Activated naive CD8-positive, alpha-beta T cell treated with anti-CD3 and anti-CD28 coated beads, Interleukin-2, amount 50 U/mL, for 16 hours (primary cell): ENCODE data around the gene PCYT1A.

Source experiments
- DNase-seq: peaks from one replicate; pipeline ENCODE4 v3.0.0-alpha.2; 2020; ENCODE audit warnings: low read depth, low spot score

PCYT1A gene

GRCh38 chr3:196237203-196237602 lies 50.3 kb downstream of the PCYT1A start:
- DNase-seq, result no peak

DNA sequence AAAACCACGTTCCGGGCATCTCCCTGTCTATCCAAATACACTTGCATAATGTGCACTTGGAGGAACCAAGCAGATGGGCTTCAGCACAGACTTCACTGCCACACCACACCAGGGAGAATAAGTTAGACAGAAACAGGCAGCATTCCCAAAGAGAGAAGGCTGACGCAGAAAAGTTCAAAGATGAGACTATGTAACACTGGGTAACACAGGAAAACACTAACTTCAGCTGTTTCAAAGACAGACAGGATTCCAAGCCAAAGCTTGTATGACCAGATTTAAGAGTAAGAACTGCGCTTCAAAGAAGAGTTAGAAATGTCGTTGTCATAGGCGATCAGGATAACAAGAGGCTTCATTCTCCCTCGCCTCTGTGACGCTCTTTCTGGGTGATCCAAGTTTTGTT lies 51.3 kb downstream of the PCYT1A start:
- DNase-seq, result no peak

DNA sequence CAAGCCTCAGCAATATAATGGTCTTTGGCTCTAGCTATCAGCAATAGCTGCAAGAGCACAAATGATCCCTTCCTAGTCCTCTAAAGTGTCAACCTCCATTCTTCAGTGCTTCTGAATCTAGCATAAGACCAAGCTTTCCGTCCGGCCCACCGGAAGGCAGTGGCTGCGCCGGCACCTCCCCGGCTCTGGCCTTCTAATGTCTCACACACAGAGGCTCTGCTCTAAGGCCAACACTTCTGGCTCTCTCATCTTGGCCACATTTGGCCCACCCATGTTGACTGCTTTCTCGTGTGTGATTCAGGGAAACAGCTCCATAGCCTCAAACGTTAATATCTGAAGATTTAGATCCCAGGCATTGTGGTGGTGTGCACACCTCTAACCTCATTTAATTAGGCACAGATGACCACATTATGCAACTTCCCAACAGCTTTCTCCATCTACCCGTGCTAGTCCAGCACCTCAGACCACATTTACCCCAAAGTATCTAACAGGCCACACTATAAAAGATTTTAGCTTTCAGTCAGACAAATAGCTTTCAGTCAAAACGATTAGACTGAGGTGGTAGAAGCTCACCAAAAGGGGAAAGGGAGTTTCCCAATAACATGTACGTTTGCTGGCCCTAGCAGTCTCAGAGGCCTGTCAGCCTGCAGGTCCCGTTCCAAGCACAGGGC lies 51.9 kb downstream of the PCYT1A start:
- DNase-seq, result no peak

- DNase-seq, result no peak
Observed at GRCh38 chr3:196232882-196233251, 54.7 kb downstream of the PCYT1A start.

DNA sequence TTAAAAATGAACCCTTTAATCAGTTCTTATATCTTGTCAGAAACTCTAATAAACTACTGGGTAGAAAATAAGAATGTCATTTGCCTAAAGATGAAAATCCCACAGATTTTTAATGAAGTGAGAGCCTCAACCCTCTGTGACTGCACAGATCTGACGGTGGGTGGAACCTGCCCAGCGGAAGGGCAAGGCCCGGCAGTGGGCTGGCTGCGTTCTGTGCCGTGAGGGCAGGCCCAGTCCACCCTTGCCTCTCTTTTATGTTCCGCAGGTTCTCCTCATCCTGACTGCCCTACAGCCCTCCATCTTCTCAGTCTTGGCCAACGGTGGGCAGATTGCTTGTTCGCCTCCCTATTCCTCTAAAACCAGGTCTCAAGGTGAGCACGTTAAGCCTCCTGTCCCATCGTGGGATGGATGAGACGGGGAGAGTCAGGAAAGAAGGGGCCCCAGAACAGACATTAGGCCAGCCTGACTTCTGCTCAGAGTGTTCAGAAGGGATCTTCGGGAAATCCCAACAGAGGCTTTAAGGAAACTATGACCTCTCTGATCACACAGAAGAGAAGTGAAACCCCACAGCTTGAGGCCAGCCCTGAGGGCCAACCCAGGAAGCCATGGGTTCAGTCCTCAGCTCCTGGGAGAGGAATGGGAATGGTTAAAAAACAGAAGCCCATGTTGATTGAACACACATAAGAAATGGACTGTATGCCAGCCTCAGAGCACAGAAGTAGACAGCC lies 55.2 kb downstream of the PCYT1A start:
- DNase-seq, result no peak

- DNase-seq, result no peak
Observed at GRCh38 chr3:196227629-196228493, 59.7 kb downstream of the PCYT1A start.

DNA sequence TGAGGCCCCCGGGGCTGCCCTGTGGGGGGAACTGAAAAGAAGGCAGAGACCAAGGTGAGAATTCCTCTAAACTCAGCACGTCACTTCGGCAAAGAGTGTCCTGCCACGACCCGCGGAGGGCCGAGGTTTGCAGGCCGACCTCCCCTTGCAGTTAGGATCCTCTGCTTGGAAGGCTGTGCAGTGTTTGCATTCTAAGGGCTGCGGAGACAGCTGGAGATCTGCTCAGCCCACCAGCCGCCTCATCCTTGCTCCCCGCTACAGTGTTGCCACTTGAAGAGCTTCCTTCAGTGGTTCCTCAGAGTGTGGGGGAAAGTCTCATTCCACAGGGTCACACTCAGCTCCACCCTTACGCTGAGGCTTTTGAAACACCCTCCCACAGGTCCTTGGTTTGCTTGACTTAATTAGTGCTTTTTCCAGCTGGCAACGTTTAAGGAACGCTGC lies 60.4 kb downstream of the PCYT1A start:
- no peak for DNase-seq

GRCh38 chr3:196225763-196226364 lies 61.7 kb downstream of the PCYT1A start:
- DNase-seq, result no peak

GRCh38 chr3:196225086-196225485 lies 62.4 kb downstream of the PCYT1A start:
- no peak for DNase-seq

DNA sequence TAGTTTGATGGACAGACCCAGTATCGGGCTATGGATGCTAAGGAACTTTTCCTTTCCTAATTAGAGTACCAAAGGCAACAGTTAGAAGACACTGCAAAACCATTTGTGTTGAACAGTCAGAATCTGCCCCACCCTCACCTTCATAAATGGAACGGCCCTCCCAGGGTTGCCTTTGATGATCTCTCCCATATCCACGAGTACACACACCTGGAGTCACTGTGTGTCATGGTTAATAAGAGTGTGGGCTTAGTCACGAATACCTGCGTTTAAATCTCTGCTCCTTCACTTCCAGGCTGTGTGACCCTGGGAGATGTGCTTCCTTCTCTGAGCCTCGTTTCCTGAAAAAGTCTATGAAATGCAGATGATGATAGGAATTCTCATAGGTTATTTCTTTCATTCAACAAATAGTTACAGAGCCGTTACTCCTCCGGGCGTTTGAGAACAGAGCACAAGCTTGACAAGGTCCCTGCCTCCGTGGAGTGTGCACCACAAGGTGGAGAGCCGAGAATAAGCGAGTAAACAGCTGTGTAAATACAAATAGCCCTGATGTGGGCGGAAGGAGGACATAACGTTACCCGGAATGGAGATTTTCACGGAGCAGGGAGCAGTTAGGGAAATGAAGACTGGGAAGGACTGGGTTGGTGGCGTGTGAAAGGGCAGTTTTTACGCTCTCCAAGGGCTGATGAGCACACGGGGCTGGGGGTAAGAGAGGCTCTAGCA lies 64.5 kb downstream of the PCYT1A start:
- no peak for DNase-seq

DNA sequence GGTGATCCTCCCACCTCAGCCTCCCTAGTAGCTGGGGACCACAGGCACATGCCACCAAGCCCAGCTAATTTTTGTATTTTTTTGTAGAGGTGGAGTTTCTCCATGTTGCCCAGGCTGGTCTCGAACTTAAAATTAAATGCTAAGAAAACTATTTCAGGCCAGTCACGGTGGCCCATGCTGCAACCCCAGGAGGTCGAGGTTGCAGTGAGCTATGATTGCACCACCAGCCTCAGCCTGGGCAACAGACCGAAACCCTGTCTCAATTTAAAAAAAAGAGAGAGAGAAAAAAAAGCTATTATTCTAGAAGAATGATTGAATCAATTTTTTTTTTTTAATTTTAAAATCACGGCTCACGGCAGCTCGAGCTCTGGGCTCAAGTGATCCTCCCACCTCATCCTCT lies 66.5 kb downstream of the PCYT1A start:
- DNase-seq, result no peak

GRCh38 chr3:196220587-196220986 lies 66.9 kb downstream of the PCYT1A start:
- DNase-seq, result no peak

DNA sequence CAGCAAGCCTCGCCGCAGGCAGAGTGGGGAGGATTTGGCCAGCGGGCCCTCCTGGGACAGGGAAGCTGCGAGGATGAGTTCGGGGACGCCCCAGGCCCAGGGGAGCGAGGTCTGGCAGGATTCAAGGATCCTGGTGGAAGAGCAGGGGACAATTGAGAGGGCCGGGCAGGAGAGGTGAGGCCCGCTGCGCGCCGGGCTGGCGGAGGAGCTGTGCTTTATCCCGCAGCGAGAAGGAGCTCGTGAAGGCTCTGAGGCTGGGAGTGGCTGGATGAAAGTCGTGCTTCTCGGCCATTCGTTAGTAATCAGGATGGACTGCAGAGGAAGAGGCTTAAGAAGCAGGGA lies 67.6 kb downstream of the PCYT1A start:
- DNase-seq, result no peak

DNA sequence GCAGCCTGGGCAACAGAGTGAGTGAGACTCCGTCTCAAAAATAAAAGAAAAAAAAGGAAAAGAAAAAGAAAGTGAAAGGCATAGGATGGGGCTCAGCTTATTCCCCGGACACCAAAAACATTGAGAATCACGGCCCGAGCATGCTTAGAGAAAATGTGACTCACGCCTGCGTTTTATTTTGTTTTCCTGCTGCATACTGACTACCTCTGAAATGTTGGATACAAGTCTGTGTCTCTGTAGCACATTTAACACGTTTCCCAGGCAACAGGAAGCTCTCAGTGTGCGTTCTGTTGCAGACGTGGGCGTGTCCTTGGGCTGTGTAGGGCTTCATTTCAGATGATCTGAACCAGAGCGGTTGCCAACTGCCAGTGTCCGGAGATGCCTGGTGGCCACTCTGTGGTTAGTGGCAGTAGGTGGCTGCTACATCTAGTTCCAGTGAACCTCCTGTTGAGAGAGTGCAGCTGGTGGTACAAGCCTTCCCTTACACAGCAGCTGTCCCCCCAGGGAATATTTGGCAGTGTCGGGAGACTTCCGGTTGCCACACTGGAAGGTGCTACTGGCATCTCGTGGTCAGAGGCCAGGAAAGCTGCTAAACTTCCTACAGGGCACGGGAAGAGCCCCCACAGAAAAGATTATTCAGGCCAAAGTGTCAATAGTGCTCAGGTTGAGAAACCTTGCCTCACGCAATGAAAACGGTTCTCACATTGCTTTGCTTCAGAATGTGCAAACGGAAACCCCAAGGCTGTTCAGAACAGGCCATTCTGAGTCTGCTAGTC lies 68.1 kb downstream of the PCYT1A start:
- DNase-seq, result peak; percentile 30

- no peak for DNase-seq
Observed at GRCh38 chr3:196218155-196218712, 69.3 kb downstream of the PCYT1A start.

- DNase-seq, result no peak
Observed at GRCh38 chr3:196217307-196218154, 70.0 kb downstream of the PCYT1A start.

DNA sequence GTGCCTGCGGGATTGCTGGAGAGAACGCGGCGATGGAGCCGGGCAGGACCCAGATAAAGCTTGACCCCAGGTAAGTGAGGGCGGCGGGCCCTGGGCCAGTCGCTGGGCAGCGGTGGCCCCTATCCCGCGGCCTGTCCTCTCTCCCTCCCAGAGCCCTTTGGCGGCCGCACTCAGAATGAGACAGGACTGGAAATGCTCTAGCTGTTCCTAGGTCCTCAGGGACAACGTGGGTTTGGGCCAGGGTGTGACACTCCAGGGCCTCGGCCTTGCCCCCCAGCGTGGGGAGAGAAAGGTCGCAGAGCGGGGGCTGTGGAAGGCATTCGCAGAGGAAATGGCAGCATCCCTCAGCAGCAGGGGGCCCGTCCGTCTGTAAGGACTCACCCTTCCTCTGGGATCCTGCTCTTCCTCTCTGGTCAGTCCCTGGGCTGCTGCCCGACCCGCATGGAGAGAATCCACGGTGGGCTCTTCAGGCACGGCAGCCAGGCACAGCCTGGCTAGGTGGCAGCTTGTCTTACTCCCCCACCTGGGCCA lies 70.8 kb downstream of the PCYT1A start:
- no peak for DNase-seq

- no peak for DNase-seq
Observed at GRCh38 chr3:196216089-196216564, 71.4 kb downstream of the PCYT1A start, which contains the start of gene SLC51A. Gene SLC51A, plus strand, starts transcription at chr3:196216534. Its CDS starts 179 bp downstream, at chr3:196216713.

DNA sequence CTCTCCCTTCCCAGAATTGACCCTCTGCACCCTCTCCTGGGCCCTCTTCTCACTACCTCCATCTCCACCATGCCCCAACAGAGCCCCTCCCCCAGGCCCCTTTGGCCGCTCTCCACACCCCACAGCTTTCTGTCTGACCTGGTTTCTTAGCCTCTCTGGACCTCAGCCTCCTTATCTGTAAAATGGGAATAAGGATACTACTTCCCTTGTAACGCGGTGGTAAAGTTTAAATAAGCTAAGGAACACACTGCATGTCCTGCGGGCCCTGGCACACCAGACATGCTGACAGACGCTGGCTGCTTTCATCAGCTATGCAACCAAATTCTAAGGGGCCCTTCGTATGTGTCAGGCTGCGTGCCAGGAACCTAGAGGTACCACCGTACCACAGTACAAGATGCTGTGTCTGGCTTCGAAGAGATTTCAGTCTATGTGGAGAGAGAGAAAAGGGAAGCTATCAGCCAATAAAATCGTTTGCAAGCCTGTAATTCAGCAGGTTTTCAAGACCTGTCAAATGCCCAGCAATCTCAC lies 72.0 kb downstream of the PCYT1A start:
- DNase-seq, result no peak
